ENCODE results near the gene UNC93A. TPM values are rescaled to one million over a fixed set of nuclear protein-coding genes. Genes with fewer than 3 reads are reported as not detected.

Gene UNC93A
- polyA plus RNA-seq, 1 experiment = not detected

- TF ChIP-seq CTCF (IDR thresholded peaks at IDR 0.05; ENCODE audit: low read depth, low read length) = no peak
- CTCF ChIA-PET = interaction anchor here (0.7 kb wide), 1 partner anchor 14 kb away, joined by 3 read pairs; no protein-coding TSS in a partner anchor
- POLR2A ChIA-PET = no interaction called here
These were observed 12.8 kb downstream of the UNC93A start for GRCh38 chr6:167303675-167304625.

GRCh38 chr6:167304912-167305311, 13.8 kb downstream of the UNC93A start:
- ChIA-PET POLR2A (no interaction called here), CTCF (no interaction called here)
- Histone ChIP-seq H3K27me3 (ENCODE audit: control insufficient read depth, insufficient read depth, low read length) (no peaks in the 10 kb centered on the region), H3K4me3 (ENCODE audit: low read depth, low read length) (no peak overlapping the region), H3K27ac (ENCODE audit: low read depth, low read length) (no peak overlapping the region), H3K9me3 (ENCODE audit: control insufficient read depth, insufficient read depth, low read length) (peaks cover 75% of the 10 kb centered on the region)
- no peak for TF ChIP-seq CTCF (IDR thresholded peaks at IDR 0.05; ENCODE audit: low read depth, low read length)
- no peak for DNase-seq (ENCODE audit: low read depth, low spot score)

More at GRCh38 chr6:167303675-167304625, 12.8 kb downstream of the UNC93A start:
- H3K27ac ChIP-seq (ENCODE audit: low read depth, low read length) = no peak overlapping the region
- no peak for DNase-seq (ENCODE audit: low read depth, low spot score)
- H3K9me3 ChIP-seq (ENCODE audit: control insufficient read depth, insufficient read depth, low read length) = peaks cover 82% of the 10 kb centered on the region
- no peaks in the 10 kb centered on the region for H3K27me3 ChIP-seq (ENCODE audit: control insufficient read depth, insufficient read depth, low read length)
- H3K4me3 ChIP-seq (ENCODE audit: low read depth, low read length) = no peak overlapping the region

- ChIA-PET CTCF (no interaction called here), POLR2A (no interaction called here)
- Histone ChIP-seq H3K9me3 (ENCODE audit: control insufficient read depth, insufficient read depth, low read length) (peaks cover 68% of the 10 kb centered on the region), H3K4me3 (ENCODE audit: low read depth, low read length) (no peak overlapping the region), H3K27me3 (ENCODE audit: control insufficient read depth, insufficient read depth, low read length) (no peaks in the 10 kb centered on the region), H3K27ac (ENCODE audit: low read depth, low read length) (no peak overlapping the region)
- no peak for DNase-seq (ENCODE audit: low read depth, low spot score)
- TF ChIP-seq CTCF (IDR thresholded peaks at IDR 0.05; ENCODE audit: low read depth, low read length) = no peak
These were observed 14.7 kb downstream of the UNC93A start for GRCh38 chr6:167305796-167306195.

- Histone ChIP-seq H3K4me3 (ENCODE audit: low read depth, low read length) (no peak overlapping the region), H3K27ac (ENCODE audit: low read depth, low read length) (no peak overlapping the region), H3K9me3 (ENCODE audit: control insufficient read depth, insufficient read depth, low read length) (peaks cover 67% of the 10 kb centered on the region), H3K27me3 (ENCODE audit: control insufficient read depth, insufficient read depth, low read length) (no peaks in the 10 kb centered on the region)
- no peak for DNase-seq (ENCODE audit: low read depth, low spot score)
- no peak for TF ChIP-seq CTCF (IDR thresholded peaks at IDR 0.05; ENCODE audit: low read depth, low read length)
- CTCF ChIA-PET = no interaction called here
- POLR2A ChIA-PET = no interaction called here
These were observed 15.4 kb downstream of the UNC93A start for GRCh38 chr6:167306401-167306998.

Data from AG04450 (cell line).